ENCODE data around the gene CMTM3. TPM values are rescaled to one million over a fixed set of nuclear protein-coding genes. Genes with fewer than 3 reads are reported as not detected.
"Not testable (repeated sequence)": the region's sequence is repeated elsewhere in the genome, so short reads cannot be mapped to it uniquely, and the experiment has no call there.

CMTM3 gene
- total RNA-seq, 1 experiment from 2014 or later = 9.1 TPM

- DNase-seq (ENCODE audit: low read depth, low spot score) = no peak
- in situ Hi-C loops (cut with HindIII; ENCODE audit: low pct_unique_long_range_greater_than_20kb, low sequenced_read_pairs) = no loop called here
Measured at GRCh38 chr16:66619534-66620428, 15.3 kb downstream of the CMTM3 start.

GRCh38 chr16:66620429-66620795 lies 15.9 kb downstream of the CMTM3 start:
- in situ Hi-C loops (cut with HindIII; ENCODE audit: low pct_unique_long_range_greater_than_20kb, low sequenced_read_pairs) = no loop called here
- DNase-seq (ENCODE audit: low read depth, low spot score) = no peak

GRCh38 chr16:66621973-66622372 lies 17.5 kb downstream of the CMTM3 start:
- in situ Hi-C loops (cut with HindIII; ENCODE audit: low pct_unique_long_range_greater_than_20kb, low sequenced_read_pairs) = no loop called here
- no peak for DNase-seq (ENCODE audit: low read depth, low spot score)

GRCh38 chr16:66622863-66623262 lies 18.4 kb downstream of the CMTM3 start:
- in situ Hi-C loops (cut with HindIII; ENCODE audit: low pct_unique_long_range_greater_than_20kb, low sequenced_read_pairs) = no loop called here
- no peak for DNase-seq (ENCODE audit: low read depth, low spot score)

GRCh38 chr16:66623755-66624154 lies 19.3 kb downstream of the CMTM3 start:
- no peak for DNase-seq (ENCODE audit: low read depth, low spot score)
- in situ Hi-C loops (cut with HindIII; ENCODE audit: low pct_unique_long_range_greater_than_20kb, low sequenced_read_pairs) = no loop called here

- in situ Hi-C loops (cut with HindIII; ENCODE audit: low pct_unique_long_range_greater_than_20kb, low sequenced_read_pairs); DNase-seq (ENCODE audit: low read depth, low spot score): not testable (repeated sequence)
Measured at GRCh38 chr16:66627611-66628378, 23.3 kb downstream of the CMTM3 start.

GRCh38 chr16:66629856-66630255 lies 25.4 kb downstream of the CMTM3 start:
- in situ Hi-C loops (cut with HindIII; ENCODE audit: low pct_unique_long_range_greater_than_20kb, low sequenced_read_pairs) = no loop called here
- DNase-seq (ENCODE audit: low read depth, low spot score) = no peak

GRCh38 chr16:66630561-66631260 lies 26.2 kb downstream of the CMTM3 start:
- DNase-seq (ENCODE audit: low read depth, low spot score); in situ Hi-C loops (cut with HindIII; ENCODE audit: low pct_unique_long_range_greater_than_20kb, low sequenced_read_pairs): not testable (repeated sequence)

- DNase-seq (ENCODE audit: low read depth, low spot score); in situ Hi-C loops (cut with HindIII; ENCODE audit: low pct_unique_long_range_greater_than_20kb, low sequenced_read_pairs): not testable (repeated sequence)
Measured at GRCh38 chr16:66631558-66631957, 27.1 kb downstream of the CMTM3 start.

- DNase-seq (ENCODE audit: low read depth, low spot score) = no peak
- in situ Hi-C loops (cut with HindIII; ENCODE audit: low pct_unique_long_range_greater_than_20kb, low sequenced_read_pairs) = no loop called here
Measured at GRCh38 chr16:66634527-66635196, 30.2 kb downstream of the CMTM3 start.

- DNase-seq (ENCODE audit: low read depth, low spot score) = no peak
- in situ Hi-C loops (cut with HindIII; ENCODE audit: low pct_unique_long_range_greater_than_20kb, low sequenced_read_pairs) = no loop called here
Measured at GRCh38 chr16:66635406-66635805, 30.9 kb downstream of the CMTM3 start.

GRCh38 chr16:66636199-66636598 lies 31.7 kb downstream of the CMTM3 start:
- no peak for DNase-seq (ENCODE audit: low read depth, low spot score)
- in situ Hi-C loops (cut with HindIII; ENCODE audit: low pct_unique_long_range_greater_than_20kb, low sequenced_read_pairs) = no loop called here

- no peak for DNase-seq (ENCODE audit: low read depth, low spot score)
- in situ Hi-C loops (cut with HindIII; ENCODE audit: low pct_unique_long_range_greater_than_20kb, low sequenced_read_pairs) = no loop called here
Measured at GRCh38 chr16:66637806-66638205, 33.3 kb downstream of the CMTM3 start.

- DNase-seq (ENCODE audit: low read depth, low spot score) = no peak
- in situ Hi-C loops (cut with HindIII; ENCODE audit: low pct_unique_long_range_greater_than_20kb, low sequenced_read_pairs) = no loop called here
Measured at GRCh38 chr16:66639091-66639885, 34.8 kb downstream of the CMTM3 start.

- DNase-seq (ENCODE audit: low read depth, low spot score) = no peak
- in situ Hi-C loops (cut with HindIII; ENCODE audit: low pct_unique_long_range_greater_than_20kb, low sequenced_read_pairs) = no loop called here
Measured at GRCh38 chr16:66640724-66641314, 36.3 kb downstream of the CMTM3 start.

- no peak for DNase-seq (ENCODE audit: low read depth, low spot score)
- in situ Hi-C loops (cut with HindIII; ENCODE audit: low pct_unique_long_range_greater_than_20kb, low sequenced_read_pairs) = no loop called here
Measured at GRCh38 chr16:66641387-66641786, 36.9 kb downstream of the CMTM3 start.

- DNase-seq (ENCODE audit: low read depth, low spot score) = no peak
- in situ Hi-C loops (cut with HindIII; ENCODE audit: low pct_unique_long_range_greater_than_20kb, low sequenced_read_pairs) = no loop called here
Measured at GRCh38 chr16:66647866-66648265, 43.4 kb downstream of the CMTM3 start.
